ENCODE data around the gene PRKCZ.

Gene PRKCZ

GRCh38 chr1:2132222-2133038 lies 82.2 kb downstream of the PRKCZ start:
- H3K4me2 ChIP-seq (ENCODE audit: insufficient read depth, low read length, poor library complexity, severe bottlenecking) = peak overlapping the region; percentile 71
- peaks cover 18% of the 10 kb centered on the region for H3K79me1 ChIP-seq (ENCODE audit: low read depth, low read length)
- peaks cover 0 to 16% (median 0%) of the 10 kb centered on the region in 3 experiments for H3K27me3 ChIP-seq (ENCODE audit: control insufficient read depth in 3 of 3, insufficient read depth in 3 of 3, low read depth in 1 of 3, low read length in 3 of 3)
- H2AK5ac ChIP-seq (ENCODE audit: low read depth, low read length) = no peak overlapping the region
- peak overlapping the region; percentile 5 for H2BK15ac ChIP-seq (ENCODE audit: low read length)
- no CpG with 5 or more reads among the region's 40 CpGs for WGBS, 2 donors (ENCODE audit: extremely low coverage in 2 of 2, insufficient read length in 2 of 2, insufficient replicate concordance in 1 of 2)
- H3K14ac ChIP-seq (ENCODE audit: low read length) = peak overlapping the region; percentile 11
- H3K23ac ChIP-seq (ENCODE audit: low read depth, low read length, poor library complexity) = peak overlapping the region; percentile 6
- H2BK12ac ChIP-seq (ENCODE audit: low read length) = no peak overlapping the region
- no peak overlapping the region for H4K8ac ChIP-seq (ENCODE audit: low read depth, low read length)
- H3K4me1 ChIP-seq (ENCODE audit: control insufficient read depth in 2 of 2, insufficient read depth in 1 of 2, low read depth in 1 of 2, low read length in 2 of 2) = peaks cover 42 to 47% of the 10 kb centered on the region in 2 donors
- no peak overlapping the region for H2BK5ac ChIP-seq (ENCODE audit: low read length)
- H3K4me3 ChIP-seq (ENCODE audit: low read length in 2 of 2) = peak overlapping the region in 1 of 2 donors; percentile 33
- peak overlapping the region; percentile 71 for H2AFZ ChIP-seq (ENCODE audit: low read length)
- H4K91ac ChIP-seq (ENCODE audit: low read depth, low read length, poor library complexity) = no peak overlapping the region
- peaks cover 0 to 1% of the 10 kb centered on the region in 2 donors for H3K9me3 ChIP-seq (replicated peaks in 1 of 2; ENCODE audit: control insufficient read depth in 2 of 2, insufficient read depth in 1 of 2, low read depth in 1 of 2, low read length in 2 of 2)
- H3K4ac ChIP-seq (ENCODE audit: low read length) = no peak overlapping the region
- H3K18ac ChIP-seq (ENCODE audit: low read length) = peak overlapping the region; percentile 76
- DNase-seq (ENCODE audit: low spot score) = peak; percentile 35
- no peaks in the 10 kb centered on the region for H3K36me3 ChIP-seq (replicated peaks in 1 of 2; ENCODE audit: control insufficient read depth in 2 of 2, insufficient read depth in 2 of 2, low read length in 2 of 2)
- no peak overlapping the region for H2BK120ac ChIP-seq (ENCODE audit: low read depth, low read length)
- H3K9ac ChIP-seq (ENCODE audit: low read depth, low read length, poor library complexity) = peak overlapping the region; percentile 25
- peak overlapping the region; percentile 21 for H3K27ac ChIP-seq (replicated peaks; ENCODE audit: low read length)

- H3K18ac ChIP-seq (ENCODE audit: low read length) = peak overlapping the region; percentile 95
- peak overlapping the region in 1 of 2 donors; percentile 33 for H3K4me3 ChIP-seq (ENCODE audit: low read length in 2 of 2)
- H3K23ac ChIP-seq (ENCODE audit: low read depth, low read length, poor library complexity) = peak overlapping the region; percentile 57
- H4K8ac ChIP-seq (ENCODE audit: low read depth, low read length) = no peak overlapping the region
- H3K4me2 ChIP-seq (ENCODE audit: insufficient read depth, low read length, poor library complexity, severe bottlenecking) = peak overlapping the region; percentile 71
- H2BK12ac ChIP-seq (ENCODE audit: low read length) = no peak overlapping the region
- peak overlapping the region; percentile 22 for H2AFZ ChIP-seq (ENCODE audit: low read length)
- H2AK5ac ChIP-seq (ENCODE audit: low read depth, low read length) = peak overlapping the region; percentile 72
- H3K27me3 ChIP-seq (ENCODE audit: control insufficient read depth in 3 of 3, insufficient read depth in 3 of 3, low read depth in 1 of 3, low read length in 3 of 3) = peaks cover 0 to 16% (median 0%) of the 10 kb centered on the region in 3 experiments
- H3K4me1 ChIP-seq (ENCODE audit: control insufficient read depth in 2 of 2, insufficient read depth in 1 of 2, low read depth in 1 of 2, low read length in 2 of 2) = peaks cover 38 to 39% of the 10 kb centered on the region in 2 donors
- no peak overlapping the region for H2BK5ac ChIP-seq (ENCODE audit: low read length)
- no CpG with 5 or more reads among the region's 63 CpGs for WGBS, 2 donors (ENCODE audit: extremely low coverage in 2 of 2, insufficient read length in 2 of 2, insufficient replicate concordance in 1 of 2)
- H3K14ac ChIP-seq (ENCODE audit: low read length) = peak overlapping the region; percentile 11
- H3K27ac ChIP-seq (replicated peaks; ENCODE audit: low read length) = peak overlapping the region; percentile 72
- peak; percentile 96 for DNase-seq (ENCODE audit: low spot score)
- no peaks in the 10 kb centered on the region for H3K36me3 ChIP-seq (replicated peaks in 1 of 2; ENCODE audit: control insufficient read depth in 2 of 2, insufficient read depth in 2 of 2, low read length in 2 of 2)
- no peak overlapping the region for H4K91ac ChIP-seq (ENCODE audit: low read depth, low read length, poor library complexity)
- H2BK15ac ChIP-seq (ENCODE audit: low read length) = peak overlapping the region; percentile 5
- no peak overlapping the region for H2BK120ac ChIP-seq (ENCODE audit: low read depth, low read length)
- peak overlapping the region; percentile 25 for H3K9ac ChIP-seq (ENCODE audit: low read depth, low read length, poor library complexity)
- peaks cover 11% of the 10 kb centered on the region for H3K79me1 ChIP-seq (ENCODE audit: low read depth, low read length)
- no peak overlapping the region for H3K4ac ChIP-seq (ENCODE audit: low read length)
- H3K9me3 ChIP-seq (replicated peaks in 1 of 2; ENCODE audit: control insufficient read depth in 2 of 2, insufficient read depth in 1 of 2, low read depth in 1 of 2, low read length in 2 of 2) = peaks cover 0 to 1% of the 10 kb centered on the region in 2 donors
Observed at GRCh38 chr1:2133039-2133878, 83.0 kb downstream of the PRKCZ start.

GRCh38 chr1:2133879-2134215 lies 83.6 kb downstream of the PRKCZ start:
- no peak for DNase-seq (ENCODE audit: low spot score)
- Histone ChIP-seq H2AFZ (ENCODE audit: low read length) (peak overlapping the region; percentile 22), H3K79me1 (ENCODE audit: low read depth, low read length) (peaks cover 8% of the 10 kb centered on the region), H3K4me1 (ENCODE audit: control insufficient read depth in 2 of 2, insufficient read depth in 1 of 2, low read depth in 1 of 2, low read length in 2 of 2) (peaks cover 32 to 34% of the 10 kb centered on the region in 2 donors), H2BK120ac (ENCODE audit: low read depth, low read length) (no peak overlapping the region), H3K18ac (ENCODE audit: low read length) (peak overlapping the region; percentile 95), H3K27me3 (ENCODE audit: control insufficient read depth in 3 of 3, insufficient read depth in 3 of 3, low read depth in 1 of 3, low read length in 3 of 3) (peaks cover 0 to 17% (median 0%) of the 10 kb centered on the region in 3 experiments), H3K27ac (replicated peaks; ENCODE audit: low read length) (peak overlapping the region; percentile 72), H2BK12ac (ENCODE audit: low read length) (no peak overlapping the region), H2BK5ac (ENCODE audit: low read length) (no peak overlapping the region), H3K23ac (ENCODE audit: low read depth, low read length, poor library complexity) (peak overlapping the region; percentile 57), H3K4ac (ENCODE audit: low read length) (peak overlapping the region; percentile 71), H3K4me3 (ENCODE audit: low read length in 2 of 2) (peak overlapping the region in 1 of 2 donors; percentile 28), H3K4me2 (ENCODE audit: insufficient read depth, low read length, poor library complexity, severe bottlenecking) (peak overlapping the region; percentile 52), H2BK15ac (ENCODE audit: low read length) (no peak overlapping the region), H3K36me3 (replicated peaks in 1 of 2; ENCODE audit: control insufficient read depth in 2 of 2, insufficient read depth in 2 of 2, low read length in 2 of 2) (no peaks in the 10 kb centered on the region), H3K14ac (ENCODE audit: low read length) (no peak overlapping the region), H3K9me3 (replicated peaks in 1 of 2; ENCODE audit: control insufficient read depth in 2 of 2, insufficient read depth in 1 of 2, low read depth in 1 of 2, low read length in 2 of 2) (peaks cover 0 to 1% of the 10 kb centered on the region in 2 donors), H3K9ac (ENCODE audit: low read depth, low read length, poor library complexity) (no peak overlapping the region), H2AK5ac (ENCODE audit: low read depth, low read length) (peak overlapping the region; percentile 72), H4K8ac (ENCODE audit: low read depth, low read length) (no peak overlapping the region), H4K91ac (ENCODE audit: low read depth, low read length, poor library complexity) (no peak overlapping the region)
- no CpG with 5 or more reads among the region's 17 CpGs for WGBS, 2 donors (ENCODE audit: extremely low coverage in 2 of 2, insufficient read length in 2 of 2, insufficient replicate concordance in 1 of 2)

- no peak for DNase-seq (ENCODE audit: low spot score)
- H3K4me3 ChIP-seq (ENCODE audit: low read length in 2 of 2) = no peak overlapping the region
- H3K18ac ChIP-seq (ENCODE audit: low read length) = no peak overlapping the region
- no peak overlapping the region for H2BK15ac ChIP-seq (ENCODE audit: low read length)
- H3K27ac ChIP-seq (replicated peaks; ENCODE audit: low read length) = no peak overlapping the region
- H3K23ac ChIP-seq (ENCODE audit: low read depth, low read length, poor library complexity) = peak overlapping the region; percentile 25
- H3K36me3 ChIP-seq (replicated peaks in 1 of 2; ENCODE audit: control insufficient read depth in 2 of 2, insufficient read depth in 2 of 2, low read length in 2 of 2) = no peaks in the 10 kb centered on the region
- H3K4me2 ChIP-seq (ENCODE audit: insufficient read depth, low read length, poor library complexity, severe bottlenecking) = no peak overlapping the region
- H2BK120ac ChIP-seq (ENCODE audit: low read depth, low read length) = no peak overlapping the region
- H3K4ac ChIP-seq (ENCODE audit: low read length) = no peak overlapping the region
- no peak overlapping the region for H4K91ac ChIP-seq (ENCODE audit: low read depth, low read length, poor library complexity)
- no peak overlapping the region for H3K9ac ChIP-seq (ENCODE audit: low read depth, low read length, poor library complexity)
- H3K79me1 ChIP-seq (ENCODE audit: low read depth, low read length) = peaks cover 6% of the 10 kb centered on the region
- no peak overlapping the region for H2AK5ac ChIP-seq (ENCODE audit: low read depth, low read length)
- H3K9me3 ChIP-seq (replicated peaks in 1 of 2; ENCODE audit: control insufficient read depth in 2 of 2, insufficient read depth in 1 of 2, low read depth in 1 of 2, low read length in 2 of 2) = peaks cover 0 to under 1% of the 10 kb centered on the region in 2 donors
- peaks cover 0 to 14% (median 0%) of the 10 kb centered on the region in 3 experiments for H3K27me3 ChIP-seq (ENCODE audit: control insufficient read depth in 3 of 3, insufficient read depth in 3 of 3, low read depth in 1 of 3, low read length in 3 of 3)
- WGBS, 2 donors (ENCODE audit: extremely low coverage in 2 of 2, insufficient read length in 2 of 2, insufficient replicate concordance in 1 of 2) = no CpG with 5 or more reads among the region's 9 CpGs
- peaks cover 31% of the 10 kb centered on the region in 2 donors for H3K4me1 ChIP-seq (ENCODE audit: control insufficient read depth in 2 of 2, insufficient read depth in 1 of 2, low read depth in 1 of 2, low read length in 2 of 2)
- peak overlapping the region; percentile 22 for H2AFZ ChIP-seq (ENCODE audit: low read length)
- peak overlapping the region; percentile 39 for H2BK5ac ChIP-seq (ENCODE audit: low read length)
- no peak overlapping the region for H2BK12ac ChIP-seq (ENCODE audit: low read length)
- no peak overlapping the region for H4K8ac ChIP-seq (ENCODE audit: low read depth, low read length)
- no peak overlapping the region for H3K14ac ChIP-seq (ENCODE audit: low read length)
Observed at GRCh38 chr1:2134266-2134620, 84.0 kb downstream of the PRKCZ start.

All from neuronal stem cell (in vitro differentiated cells).